ENCODE results near the gene CXCL3. TPM values are rescaled to one million over a fixed set of nuclear protein-coding genes. Genes with fewer than 3 reads are reported as not detected.

The CXCL3 gene
- total RNA-seq, 2 experiments from 2014 or later, result not detected

GRCh38 chr4:74056114-74056857, 17.8 kb upstream of the CXCL3 start:
- POLR2A ChIA-PET, result no interaction called here
- CTCF ChIA-PET, result no interaction called here

DNA sequence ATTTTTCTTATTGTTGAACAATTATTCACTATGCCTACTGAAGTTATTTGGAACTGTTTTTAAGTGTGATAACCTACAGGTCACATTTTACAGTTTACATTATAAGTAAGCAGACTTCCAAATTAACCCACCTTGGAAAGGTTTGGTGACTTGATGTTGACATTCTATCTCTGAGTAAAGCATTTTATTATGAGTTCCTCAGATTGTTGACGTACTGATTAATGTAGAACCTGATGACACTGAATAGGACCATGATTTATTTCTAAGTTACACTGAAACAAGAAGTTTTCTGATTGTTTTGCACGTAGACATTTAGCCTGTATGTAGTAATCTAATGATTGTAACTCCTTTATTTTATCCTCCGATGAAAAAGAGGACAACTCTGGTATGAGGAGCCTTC, 17.0 kb upstream of the CXCL3 start:
- CTCF ChIA-PET, result interaction anchor here (0.6 kb wide), 1 partner anchor 955 kb away, joined by 5 read pairs; no protein-coding TSS in a partner anchor

GRCh38 chr4:74055096-74055495, 16.6 kb upstream of the CXCL3 start:
- ChIA-PET POLR2A (no interaction called here), CTCF (interaction anchor here (0.6 kb wide), 1 partner anchor 955 kb away, joined by 5 read pairs; no protein-coding TSS in a partner anchor)

More for the DNA sequence above, 17.0 kb upstream of the CXCL3 start:
- POLR2A ChIA-PET, result no interaction called here

- ChIA-PET POLR2A (no interaction called here), CTCF (interaction anchor here (0.6 kb wide), 1 partner anchor 956 kb away, joined by 5 read pairs; no protein-coding TSS in a partner anchor)
Measured at GRCh38 chr4:74054483-74055047, 16.1 kb upstream of the CXCL3 start.

DNA sequence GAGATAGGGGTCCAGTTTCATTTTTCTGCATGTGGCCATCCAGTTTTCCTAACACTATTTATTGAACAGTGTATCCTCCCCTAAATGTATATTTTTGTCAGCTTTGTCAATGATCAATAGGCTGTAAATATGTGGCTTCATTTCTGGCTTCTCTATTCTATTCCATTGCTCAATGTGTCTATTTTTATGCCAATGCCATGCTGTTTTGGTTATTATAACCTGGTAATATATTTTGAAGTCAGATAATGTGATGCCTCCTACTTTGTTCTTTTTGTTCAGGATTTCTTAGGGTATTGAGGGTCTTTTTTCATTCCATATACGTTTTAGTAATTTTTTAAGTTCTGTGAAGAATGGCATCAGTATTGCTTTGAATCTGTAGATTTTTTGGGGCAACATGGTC, 8.7 kb upstream of the CXCL3 start:
- CTCF ChIA-PET, result no interaction called here
- POLR2A ChIA-PET, result no interaction called here

DNA sequence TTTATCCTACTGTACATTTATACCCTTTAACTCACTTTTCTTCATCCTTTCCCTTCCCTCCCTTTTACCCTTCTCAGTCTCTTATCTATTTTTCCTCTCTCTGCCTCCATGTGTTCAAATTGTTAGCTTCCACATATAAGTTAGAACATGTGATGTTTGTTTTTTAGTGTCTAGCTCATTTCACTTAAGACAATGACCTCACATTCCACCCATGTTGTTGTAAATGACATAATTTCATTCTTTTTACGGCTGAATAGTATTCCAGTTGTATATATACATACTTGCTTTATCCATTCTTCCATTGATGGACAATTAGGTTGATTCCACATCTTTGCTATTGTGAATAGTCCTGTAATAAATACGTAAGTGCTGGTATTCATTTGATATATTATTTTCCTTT, 7.3 kb upstream of the CXCL3 start:
- POLR2A ChIA-PET, result no interaction called here
- CTCF ChIA-PET, result no interaction called here

- CTCF ChIA-PET, result no interaction called here
- POLR2A ChIA-PET, result no interaction called here
Measured at GRCh38 chr4:74045247-74045646, 6.8 kb upstream of the CXCL3 start.

DNA sequence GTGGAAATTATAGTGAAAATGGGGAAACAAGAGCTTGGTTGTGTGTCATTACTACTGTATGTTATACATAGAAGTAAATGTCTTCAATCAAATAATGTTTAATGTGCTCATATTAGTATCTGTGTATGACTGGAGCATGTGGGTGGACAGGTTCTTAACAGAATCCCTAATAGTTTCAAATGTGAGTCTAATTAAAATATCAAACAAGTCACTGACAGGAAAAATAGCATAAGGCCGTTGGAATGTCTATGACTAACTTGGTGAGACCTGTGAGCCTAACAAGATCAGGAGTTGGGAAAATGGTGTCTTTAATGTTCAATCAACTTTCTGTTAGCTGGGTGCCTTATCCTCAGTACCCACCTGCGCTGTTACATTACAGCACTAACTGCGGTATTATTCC, 6.2 kb upstream of the CXCL3 start:
- CTCF ChIA-PET, result no interaction called here
- POLR2A ChIA-PET, result no interaction called here

DNA sequence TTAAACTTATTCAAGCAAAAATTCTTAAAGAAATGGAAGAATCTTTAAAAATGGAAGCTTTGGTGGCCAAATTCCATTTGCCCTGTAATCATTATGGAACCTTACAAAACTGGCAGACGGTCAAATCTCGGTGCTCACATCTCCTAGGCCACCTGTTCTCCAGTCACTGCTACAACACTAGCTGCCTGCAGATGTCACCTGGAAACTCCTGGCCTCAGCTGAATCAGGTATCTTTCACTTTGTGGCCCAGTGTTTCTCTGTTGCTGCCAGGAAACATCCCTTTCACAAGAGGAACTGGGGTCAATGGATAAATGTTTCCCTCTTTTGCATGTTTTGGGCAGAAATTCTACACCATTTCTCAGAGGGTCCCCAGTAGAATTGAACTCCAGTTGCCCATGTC, 4.2 kb upstream of the CXCL3 start:
- CTCF ChIA-PET, result no interaction called here
- POLR2A ChIA-PET, result no interaction called here

DNA sequence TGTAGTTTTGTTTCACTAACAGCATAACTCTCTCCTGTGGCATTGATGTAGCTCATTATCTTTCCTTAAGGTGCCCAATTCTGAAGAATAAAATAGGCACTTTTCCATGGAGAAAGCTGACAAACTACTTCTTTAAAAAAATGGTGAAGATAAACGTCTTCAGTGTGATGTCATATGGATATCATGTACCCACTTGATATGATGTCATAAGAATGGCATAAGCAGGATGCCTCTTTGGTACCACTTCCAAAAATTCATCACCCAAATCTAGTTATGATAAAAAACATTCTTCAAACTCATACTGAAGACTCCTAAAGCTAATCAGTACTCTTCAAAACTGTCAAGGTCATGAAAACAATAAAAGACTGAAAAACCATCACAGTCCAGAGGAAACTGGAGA, 2.9 kb upstream of the CXCL3 start:
- POLR2A ChIA-PET, result no interaction called here

DNA sequence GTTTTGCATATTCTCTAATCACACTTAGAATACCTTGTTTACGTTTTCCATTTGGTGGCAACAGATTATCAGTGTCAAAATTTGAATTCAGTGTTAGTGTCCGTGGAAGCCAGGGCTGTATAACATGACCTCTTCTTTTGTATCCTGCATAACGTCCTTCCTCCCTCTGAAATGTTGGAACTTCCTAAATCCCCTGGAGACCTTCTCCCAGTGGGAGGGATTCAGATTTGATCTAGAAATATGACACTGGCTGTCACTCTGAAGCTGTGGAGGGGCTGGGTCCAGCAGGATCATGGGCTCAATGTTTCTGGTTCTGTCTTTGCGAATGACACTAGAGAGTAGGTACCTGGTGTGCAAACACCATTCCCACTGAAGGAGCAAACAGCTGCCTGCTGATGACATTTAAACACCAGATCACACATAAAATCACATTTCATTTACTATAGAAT, 850 bp upstream of the CXCL3 start:
- ChIA-PET POLR2A (no interaction called here), CTCF (no interaction called here)

More for the DNA sequence above, 2.9 kb upstream of the CXCL3 start:
- CTCF ChIA-PET, result no interaction called here

GRCh38 chr4:74038086-74038424, 434 bp downstream of the CXCL3 start:
- CTCF ChIA-PET, result no interaction called here
- POLR2A ChIA-PET, result no interaction called here

DNA sequence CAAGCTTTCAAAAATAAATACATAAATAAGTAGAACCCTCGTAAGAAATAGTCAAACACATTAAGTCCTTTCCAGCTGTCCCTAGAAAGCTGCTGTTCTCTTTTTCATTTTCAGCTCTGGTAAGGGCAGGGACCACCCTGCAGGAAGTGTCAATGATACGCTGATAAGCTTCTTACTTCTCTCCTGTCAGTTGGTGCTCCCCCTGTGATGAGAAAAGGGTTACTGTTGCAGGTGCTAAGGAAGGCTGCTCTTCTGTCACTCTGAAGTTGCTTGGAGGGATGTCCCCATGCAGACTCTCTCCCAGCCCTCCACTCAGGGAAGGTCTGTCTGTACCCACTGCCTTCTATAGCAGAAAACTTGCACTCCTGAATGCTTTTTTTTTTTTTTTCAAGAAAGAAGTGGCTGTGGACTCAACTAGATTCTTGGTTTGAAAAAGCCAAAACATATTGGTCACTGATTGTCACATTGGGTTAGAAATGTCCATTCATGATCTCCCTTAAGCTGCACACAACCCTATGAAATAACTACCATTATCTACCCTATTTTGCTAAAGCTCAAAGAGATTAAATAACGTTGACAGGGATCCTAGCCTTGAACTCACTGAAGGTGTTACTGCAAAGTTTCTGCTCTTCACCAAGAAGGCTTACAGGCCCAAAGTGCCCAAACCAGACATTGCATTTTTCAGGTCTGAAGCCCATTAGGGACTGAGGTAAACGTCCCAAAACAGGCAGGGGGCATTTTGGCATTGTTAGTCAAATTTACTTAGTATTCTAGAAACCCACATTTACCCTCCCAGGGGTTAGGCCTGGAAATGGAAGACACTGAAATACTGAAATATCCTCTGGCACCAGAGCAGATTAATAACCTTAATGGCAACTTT, 1.2 kb downstream of the CXCL3 start:
- ChIA-PET POLR2A (no interaction called here), CTCF (no interaction called here)

DNA sequence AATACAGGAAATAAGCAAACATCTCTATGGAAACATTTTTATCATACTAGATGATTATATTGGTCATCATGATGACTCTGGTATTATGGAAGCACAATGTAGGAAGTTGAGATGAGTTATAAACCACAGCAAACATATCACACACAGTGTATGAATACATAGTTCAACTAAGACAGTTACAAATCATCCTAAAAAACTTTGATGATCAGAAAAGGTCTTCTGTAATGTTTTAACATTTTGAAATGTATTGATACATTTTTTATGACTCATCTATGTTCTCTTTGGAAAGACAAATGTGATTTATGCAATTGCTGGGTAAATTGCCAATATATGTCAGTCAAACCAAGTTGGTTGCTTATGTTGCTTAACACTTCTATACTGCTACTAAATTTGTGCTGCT, 4.8 kb downstream of the CXCL3 start:
- POLR2A ChIA-PET, result no interaction called here
- CTCF ChIA-PET, result no interaction called here

- CTCF ChIA-PET, result no interaction called here
- POLR2A ChIA-PET, result no interaction called here
Measured at GRCh38 chr4:74032064-74032463, 6.4 kb downstream of the CXCL3 start.

DNA sequence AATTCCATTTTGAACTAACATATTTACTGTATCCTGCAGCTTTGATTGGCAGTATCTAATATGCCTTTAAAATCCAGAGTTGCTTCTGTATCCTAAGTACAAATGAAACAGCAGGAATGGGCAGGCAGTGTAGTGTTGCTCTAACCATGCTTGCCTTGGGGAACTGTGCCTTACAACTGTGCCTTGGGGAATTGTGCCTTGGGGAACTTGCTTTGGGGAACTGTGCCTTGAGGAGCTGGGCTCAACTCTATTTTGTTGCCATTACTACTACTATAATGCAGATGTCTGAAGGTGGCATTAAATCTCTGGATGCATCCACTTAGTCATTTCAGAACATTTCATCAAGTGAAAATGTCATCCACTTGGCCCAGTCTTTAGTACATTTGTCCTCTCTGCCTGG, 6.9 kb downstream of the CXCL3 start:
- ChIA-PET POLR2A (no interaction called here), CTCF (no interaction called here)

- ChIA-PET POLR2A (no interaction called here), CTCF (no interaction called here)
Measured at GRCh38 chr4:74030285-74030684, 8.2 kb downstream of the CXCL3 start.

DNA sequence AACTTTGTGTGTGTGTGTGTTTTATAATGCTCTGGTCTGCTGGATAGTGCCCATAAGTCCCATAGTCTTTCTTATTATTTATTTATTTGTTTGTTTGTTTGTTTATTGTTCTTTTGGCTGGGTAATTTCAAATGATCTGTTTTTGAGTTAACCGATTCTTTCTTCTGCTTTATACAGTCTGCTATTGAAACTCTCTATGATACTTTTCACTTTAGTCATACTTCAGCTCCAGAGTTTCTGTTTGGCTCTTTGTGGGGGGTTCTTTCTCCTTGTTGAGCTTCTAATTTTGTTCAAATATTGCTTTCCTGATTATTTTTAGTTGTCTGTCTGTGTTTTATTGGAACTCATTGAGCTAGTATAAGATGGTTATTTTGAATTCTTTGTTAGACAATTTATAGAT, 10.0 kb downstream of the CXCL3 start:
- POLR2A ChIA-PET, result no interaction called here
- CTCF ChIA-PET, result no interaction called here

DNA sequence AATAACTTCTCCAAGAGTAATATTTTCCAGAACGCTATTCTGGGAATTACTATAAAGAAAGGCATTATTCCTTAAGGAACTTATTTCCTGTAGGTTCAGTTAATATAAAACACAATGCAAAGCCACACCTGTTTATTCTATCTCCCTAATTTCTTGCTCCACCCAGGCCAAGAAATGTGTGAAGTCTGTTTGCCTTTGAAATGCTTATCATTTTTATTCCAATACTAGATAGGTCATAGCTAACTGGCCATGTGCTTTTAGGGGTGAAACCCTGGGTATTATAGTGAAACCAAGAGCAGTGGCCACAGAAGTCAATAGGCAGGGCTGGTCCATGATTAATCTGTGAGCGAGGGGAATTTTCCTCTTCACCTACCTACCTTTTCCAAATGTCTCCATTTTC, 14.8 kb downstream of the CXCL3 start:
- POLR2A ChIA-PET, result no interaction called here

DNA sequence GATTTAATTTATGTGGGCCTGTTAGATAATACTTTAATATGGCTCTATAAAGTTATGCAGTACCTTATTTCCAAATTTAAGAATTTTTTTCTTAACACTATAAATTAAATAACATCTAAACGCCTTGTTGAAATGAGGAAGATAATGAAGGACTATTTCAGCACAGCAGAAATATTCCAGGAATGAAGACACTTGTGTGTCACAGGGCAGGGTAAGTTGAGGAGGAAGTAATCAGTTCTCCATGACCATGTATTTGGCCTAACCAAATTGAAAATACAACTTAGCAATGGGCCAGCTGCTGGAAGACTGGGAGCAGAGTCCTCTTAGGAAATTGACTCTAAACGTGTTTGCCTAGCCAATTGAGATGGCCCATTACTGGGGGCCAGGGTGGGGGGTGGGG, 16.9 kb downstream of the CXCL3 start:
- ChIA-PET CTCF (no interaction called here), POLR2A (no interaction called here)

More for the DNA sequence above, 14.8 kb downstream of the CXCL3 start:
- CTCF ChIA-PET, result no interaction called here

- CTCF ChIA-PET, result interaction anchor here (0.6 kb wide), 1 partner anchor 458 kb away, joined by 3 read pairs; no protein-coding TSS in a partner anchor
- POLR2A ChIA-PET, result no interaction called here
Measured at GRCh38 chr4:74018771-74019170, 19.7 kb downstream of the CXCL3 start.
